Fibroblast of lung (primary cell): ENCODE results near the gene COMP.

Experiments
- EZH2 ChIP-seq: IDR thresholded peaks from 2 replicates; pipeline ENCODE4 v1.5.1; 2012; ENCODE audit warnings: low read length, control low read depth, mild to moderate bottlenecking; ENCODE audit errors: missing control alignments
- TF ChIP-seq, protein P1 (sequence below), 2 donors: IDR thresholded peaks in 1 of 2; conservative IDR thresholded peaks in 1 of 2; 1 replicate in 1 of 2; 2 replicates in 1 of 2; pipeline ENCODE4 v1.5.1; 2011 to 2012; ENCODE audit warnings: low read length in 2 of 2, control low read depth in 1 of 2, inconsistent platforms in 1 of 2, low read depth in 1 of 2, mild to moderate bottlenecking in 1 of 2

DNA sequence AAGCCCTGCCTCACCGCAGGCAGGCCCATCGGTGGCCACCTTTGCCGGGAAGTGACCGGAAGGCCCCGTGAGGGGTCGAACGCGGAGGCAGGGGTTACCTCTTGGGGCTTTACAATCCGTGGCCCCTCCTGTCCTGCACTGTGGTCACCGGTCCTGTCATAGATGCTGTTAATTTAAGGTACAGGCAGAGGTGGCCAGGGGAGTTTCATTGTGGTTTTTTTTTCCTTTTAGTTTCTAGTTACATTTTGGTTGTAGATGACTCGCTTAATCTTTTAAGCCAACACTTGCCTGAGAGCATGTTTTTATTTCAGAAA, 13.1 kb downstream of the COMP start:
- TF ChIP-seq, protein P1, sequence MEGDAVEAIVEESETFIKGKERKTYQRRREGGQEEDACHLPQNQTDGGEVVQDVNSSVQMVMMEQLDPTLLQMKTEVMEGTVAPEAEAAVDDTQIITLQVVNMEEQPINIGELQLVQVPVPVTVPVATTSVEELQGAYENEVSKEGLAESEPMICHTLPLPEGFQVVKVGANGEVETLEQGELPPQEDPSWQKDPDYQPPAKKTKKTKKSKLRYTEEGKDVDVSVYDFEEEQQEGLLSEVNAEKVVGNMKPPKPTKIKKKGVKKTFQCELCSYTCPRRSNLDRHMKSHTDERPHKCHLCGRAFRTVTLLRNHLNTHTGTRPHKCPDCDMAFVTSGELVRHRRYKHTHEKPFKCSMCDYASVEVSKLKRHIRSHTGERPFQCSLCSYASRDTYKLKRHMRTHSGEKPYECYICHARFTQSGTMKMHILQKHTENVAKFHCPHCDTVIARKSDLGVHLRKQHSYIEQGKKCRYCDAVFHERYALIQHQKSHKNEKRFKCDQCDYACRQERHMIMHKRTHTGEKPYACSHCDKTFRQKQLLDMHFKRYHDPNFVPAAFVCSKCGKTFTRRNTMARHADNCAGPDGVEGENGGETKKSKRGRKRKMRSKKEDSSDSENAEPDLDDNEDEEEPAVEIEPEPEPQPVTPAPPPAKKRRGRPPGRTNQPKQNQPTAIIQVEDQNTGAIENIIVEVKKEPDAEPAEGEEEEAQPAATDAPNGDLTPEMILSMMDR (conservative IDR thresholded peaks at IDR 0.05 in 1 of 2, IDR thresholded peaks at IDR 0.05 in 1 of 2; ENCODE audit: low read depth in 1 of 2, low read length in 2 of 2): no peak
- TF ChIP-seq EZH2: no peak
